ENCODE data around the gene PCIF1.
"Not testable (repeated sequence)": the region's sequence is repeated elsewhere in the genome, so short reads cannot be mapped to it uniquely, and the experiment has no call there.

PCIF1 gene

DNA sequence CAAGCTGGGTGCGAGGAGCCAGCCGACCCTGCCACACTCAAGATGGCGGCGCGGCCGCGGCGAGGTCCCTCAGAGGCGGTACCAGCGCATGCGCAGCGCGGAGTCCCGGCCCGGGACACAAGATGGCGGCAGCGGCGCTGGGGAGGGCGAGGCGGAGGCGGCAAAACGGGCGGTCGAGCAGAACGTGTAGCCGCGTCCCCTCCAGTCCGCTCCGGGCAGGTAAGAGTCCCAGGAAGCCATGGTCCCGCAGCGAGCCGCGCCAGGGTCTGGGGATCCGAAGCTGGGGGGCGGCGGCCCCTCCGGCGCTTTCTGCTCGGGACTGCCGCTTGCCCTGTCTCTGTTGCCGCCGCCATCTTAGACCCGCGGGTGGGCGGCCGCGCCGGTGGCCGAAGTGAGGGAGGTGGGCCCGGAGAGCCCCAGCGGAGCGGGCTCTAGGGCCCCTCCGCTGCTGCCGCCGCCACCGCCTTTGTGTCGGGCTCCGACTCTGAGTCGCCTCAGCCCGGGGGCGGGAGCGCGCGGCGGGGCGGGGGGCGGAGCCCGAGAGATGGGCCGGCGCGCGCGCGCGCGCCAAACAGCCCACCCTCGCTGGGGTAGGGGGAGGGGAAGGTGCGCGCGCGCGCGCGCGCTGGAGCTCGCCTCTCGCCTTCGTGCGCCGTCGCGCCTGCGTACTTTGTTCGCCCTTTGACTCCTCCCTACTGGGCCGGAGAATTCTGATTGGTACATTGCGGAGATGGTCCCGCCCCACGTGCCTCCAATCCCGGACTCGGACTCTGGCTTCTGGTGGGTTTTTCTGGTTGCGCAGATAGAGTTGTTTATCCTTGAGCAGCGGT, at the start of gene PCIF1:
PCIF1 (plus strand) TSS at position 98 of the 830 bp plus-strand sequence. CDS start 4,317 bp downstream, outside the sequence.
- peak; percentile 98 for DNase-seq

- DNase-seq: no peak
Observed at GRCh38 chr20:45886590-45887345, 47.7 kb upstream of the PCIF1 start.

DNA sequence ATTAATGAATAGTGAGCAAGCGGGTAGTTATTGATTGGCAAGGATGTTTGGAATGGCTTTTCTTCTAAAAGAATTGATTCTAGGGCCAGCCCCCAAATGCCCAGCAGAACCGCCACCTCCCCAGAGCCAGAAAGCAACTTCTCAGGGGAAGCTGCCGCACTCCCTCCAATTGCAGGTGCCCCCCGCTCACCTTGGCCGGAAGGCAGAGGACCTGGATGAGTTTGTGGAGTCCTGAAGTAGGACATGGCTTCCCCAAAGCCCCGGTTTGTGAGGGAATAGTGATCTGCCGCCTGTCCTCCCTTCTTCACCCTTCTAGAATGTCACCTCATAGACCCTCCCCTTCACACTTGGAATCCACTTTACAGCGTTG, 47.2 kb upstream of the PCIF1 start, which contains the start of gene SPATA25:
SPATA25 (minus strand) TSS at position 277 of the 370 bp plus-strand sequence; CDS start at position 245, 32 bp downstream.
- no peak for DNase-seq

- DNase-seq: no peak
Observed at GRCh38 chr20:45888681-45889080, 45.8 kb upstream of the PCIF1 start.

GRCh38 chr20:45890077-45890984, 44.2 kb upstream of the PCIF1 start:
- peak; percentile 57 for DNase-seq

DNA sequence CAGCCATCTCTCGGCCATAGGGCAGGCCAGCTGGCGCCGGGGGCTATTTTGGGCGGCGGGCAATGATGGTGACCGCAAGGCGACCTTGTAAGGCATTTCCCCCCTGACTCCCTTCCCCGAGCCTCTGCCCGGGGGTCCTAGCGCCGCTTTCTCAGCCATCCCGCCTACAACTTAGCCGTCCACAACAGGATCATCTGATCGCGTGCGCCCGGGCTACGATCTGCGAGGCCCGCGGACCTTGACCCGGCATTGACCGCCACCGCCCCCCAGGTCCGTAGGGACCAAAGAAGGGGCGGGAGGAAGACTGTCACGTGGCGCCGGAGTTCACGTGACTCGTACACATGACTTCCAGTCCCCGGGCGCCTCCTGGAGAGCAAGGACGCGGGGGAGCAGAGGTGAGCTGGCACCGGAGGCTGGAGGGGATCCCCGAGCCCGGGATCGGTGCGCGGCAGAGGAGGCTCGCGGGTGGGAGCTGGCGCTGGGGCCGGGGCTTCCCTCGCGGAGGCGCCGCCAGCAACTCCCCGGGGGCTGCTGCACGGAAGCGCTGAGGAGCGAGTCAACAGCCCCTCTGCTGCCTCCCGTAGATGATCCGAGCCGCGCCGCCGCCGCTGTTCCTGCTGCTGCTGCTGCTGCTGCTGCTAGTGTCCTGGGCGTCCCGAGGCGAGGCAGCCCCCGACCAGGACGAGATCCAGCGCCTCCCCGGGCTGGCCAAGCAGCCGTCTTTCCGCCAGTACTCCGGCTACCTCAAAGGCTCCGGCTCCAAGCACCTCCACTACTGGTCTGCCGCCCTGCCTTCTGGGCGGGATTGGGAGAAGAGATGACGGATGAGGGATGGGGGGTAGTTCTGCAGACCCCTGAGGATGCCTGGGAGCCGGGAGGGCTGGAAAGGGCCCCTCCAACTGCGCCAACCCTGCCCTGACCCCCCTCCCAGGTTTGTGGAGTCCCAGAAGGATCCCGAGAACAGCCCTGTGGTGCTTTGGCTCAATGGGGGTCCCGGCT, 43.2 kb upstream of the PCIF1 start, which contains the start of the genes CTSA and NEURL2:
CTSA (plus strand) TSS at position 351 of the 999 bp plus-strand sequence; CDS start at position 585, 234 bp downstream.
NEURL2 (minus strand) TSS at position 224 of the 999 bp plus-strand sequence; CDS start at position 7, 217 bp downstream.
- DNase-seq: peak; percentile 86

DNA sequence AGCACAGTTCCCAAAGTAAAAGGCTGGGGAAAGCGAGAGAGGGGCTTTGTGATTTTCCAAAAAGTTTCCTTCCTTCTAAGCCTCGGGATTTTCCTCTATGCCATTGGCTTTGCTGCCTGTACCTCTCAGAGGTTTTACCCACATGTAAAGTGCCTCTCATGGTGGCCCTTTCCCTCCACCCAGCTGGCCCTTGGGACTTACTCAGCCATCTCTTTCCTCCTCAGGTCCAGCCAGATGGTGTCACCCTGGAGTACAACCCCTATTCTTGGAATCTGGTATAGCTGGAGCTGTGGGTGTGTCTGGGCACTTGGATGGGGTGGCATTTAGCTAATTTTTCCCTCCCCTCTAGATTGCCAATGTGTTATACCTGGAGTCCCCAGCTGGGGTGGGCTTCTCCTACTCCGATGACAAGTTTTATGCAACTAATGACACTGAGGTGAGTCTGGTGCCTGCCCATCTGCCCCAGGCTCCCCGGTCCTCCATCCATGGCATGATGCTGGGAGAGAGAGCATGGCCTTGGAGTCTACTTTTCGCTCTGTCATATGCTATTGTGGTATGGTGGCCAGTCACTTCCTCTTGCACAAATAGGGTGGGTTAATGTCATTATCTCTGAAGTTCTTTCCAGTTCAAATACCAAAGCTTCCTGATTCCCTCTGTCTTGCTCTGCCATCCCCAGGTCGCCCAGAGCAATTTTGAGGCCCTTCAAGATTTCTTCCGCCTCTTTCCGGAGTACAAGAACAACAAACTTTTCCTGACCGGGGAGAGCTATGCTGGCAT, 42.2 kb upstream of the PCIF1 start:
- no peak for DNase-seq

GRCh38 chr20:45892828-45893500, 41.5 kb upstream of the PCIF1 start:
- no peak for DNase-seq

DNA sequence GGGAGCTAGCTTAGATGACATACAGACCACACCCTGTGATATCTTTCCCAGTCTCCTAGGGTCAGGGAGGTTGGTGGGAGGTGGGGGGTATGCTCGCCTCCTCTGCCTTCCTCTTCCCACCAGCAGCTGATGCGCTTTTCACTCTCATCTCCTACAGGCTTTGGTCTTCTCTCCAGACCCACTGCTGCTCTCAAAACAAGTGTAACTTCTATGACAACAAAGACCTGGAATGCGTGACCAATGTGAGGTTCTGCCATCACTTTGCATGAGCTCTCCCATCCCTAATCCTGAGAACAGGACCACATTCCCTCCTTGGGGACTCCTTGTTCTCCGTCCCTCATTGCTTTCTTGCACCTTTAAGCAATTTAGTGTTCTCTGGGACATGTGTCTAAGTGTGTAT, 40.7 kb upstream of the PCIF1 start:
- no peak for DNase-seq

GRCh38 chr20:45894797-45895196, 39.7 kb upstream of the PCIF1 start:
- DNase-seq: no peak

- DNase-seq: no peak
Observed at GRCh38 chr20:45896641-45897161, 37.8 kb upstream of the PCIF1 start.

- no peak for DNase-seq
Observed at GRCh38 chr20:45897289-45897688, 37.2 kb upstream of the PCIF1 start.

DNA sequence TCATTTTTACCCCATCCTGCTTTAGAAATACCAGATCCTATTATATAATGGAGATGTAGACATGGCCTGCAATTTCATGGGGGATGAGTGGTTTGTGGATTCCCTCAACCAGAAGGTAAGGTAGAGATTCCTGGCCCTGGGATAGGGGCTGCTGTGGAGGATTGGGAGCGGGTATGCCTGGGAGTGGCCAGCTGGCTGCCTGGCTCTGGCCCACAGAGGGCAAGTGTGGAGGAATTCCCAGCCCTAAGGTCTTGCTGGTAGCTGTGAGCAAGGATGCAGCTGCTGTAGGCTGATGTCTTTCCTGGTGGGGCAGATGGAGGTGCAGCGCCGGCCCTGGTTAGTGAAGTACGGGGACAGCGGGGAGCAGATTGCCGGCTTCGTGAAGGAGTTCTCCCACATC, 36.8 kb upstream of the PCIF1 start:
- no peak for DNase-seq

DNA sequence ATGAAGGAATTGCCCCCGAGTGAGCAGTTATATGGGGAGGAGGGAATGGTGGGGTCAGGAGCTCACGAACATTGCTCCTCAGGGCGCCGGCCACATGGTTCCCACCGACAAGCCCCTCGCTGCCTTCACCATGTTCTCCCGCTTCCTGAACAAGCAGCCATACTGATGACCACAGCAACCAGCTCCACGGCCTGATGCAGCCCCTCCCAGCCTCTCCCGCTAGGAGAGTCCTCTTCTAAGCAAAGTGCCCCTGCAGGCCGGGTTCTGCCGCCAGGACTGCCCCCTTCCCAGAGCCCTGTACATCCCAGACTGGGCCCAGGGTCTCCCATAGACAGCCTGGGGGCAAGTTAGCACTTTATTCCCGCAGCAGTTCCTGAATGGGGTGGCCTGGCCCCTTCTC, 36.2 kb upstream of the PCIF1 start:
- DNase-seq: no peak

- DNase-seq: no peak
Observed at GRCh38 chr20:45899046-45899835, 35.2 kb upstream of the PCIF1 start.

GRCh38 chr20:45901332-45901731, 33.2 kb upstream of the PCIF1 start:
- DNase-seq: not testable (repeated sequence)

- DNase-seq: no peak
Observed at GRCh38 chr20:45902199-45902701, 32.2 kb upstream of the PCIF1 start.

Measured in stimulated activated CD4-positive, alpha-beta T cell treated with anti-CD3 and anti-CD28 coated beads, Interleukin-1b, Interleukin-23, amount 100 ng/mL, for 48 hours (primary cell).